Measurements from ENCODE around the gene MKLN1. TPM values are rescaled to one million over a fixed set of nuclear protein-coding genes. Genes with fewer than 3 reads are reported as not detected.

Gene MKLN1
- total RNA-seq, 1 donor from 2014 or later = 66.3 TPM

GRCh38 chr7:131355917-131356777 lies 28.5 kb downstream of the MKLN1 start:
- H3K36me3 Mint-ChIP-seq (ENCODE audit: low read depth, unreplicated experiment) = no peaks in the 10 kb centered on the region
- no peak overlapping the region for H3K4me3 Mint-ChIP-seq (ENCODE audit: unreplicated experiment)
- no peak for TF ChIP-seq CTCF (IDR thresholded peaks at IDR 0.05; ENCODE audit: unreplicated experiment)
- no peak overlapping the region for H3K27ac Mint-ChIP-seq (ENCODE audit: unreplicated experiment)
- H3K9me3 Mint-ChIP-seq (ENCODE audit: unreplicated experiment) = no peaks in the 10 kb centered on the region
- DNase-seq (ENCODE audit: low spot score) = no peak
- H3K4me1 Mint-ChIP-seq (ENCODE audit: unreplicated experiment) = peaks cover 42% of the 10 kb centered on the region
- peaks cover 2% of the 10 kb centered on the region for H3K27me3 Mint-ChIP-seq (ENCODE audit: unreplicated experiment)

GRCh38 chr7:131357282-131357880 lies 29.7 kb downstream of the MKLN1 start:
- Mint-ChIP-seq H3K36me3 (ENCODE audit: low read depth, unreplicated experiment) (no peaks in the 10 kb centered on the region), H3K27ac (ENCODE audit: unreplicated experiment) (no peak overlapping the region), H3K4me3 (ENCODE audit: unreplicated experiment) (no peak overlapping the region), H3K27me3 (ENCODE audit: unreplicated experiment) (peaks cover 2% of the 10 kb centered on the region), H3K9me3 (ENCODE audit: unreplicated experiment) (no peaks in the 10 kb centered on the region), H3K4me1 (ENCODE audit: unreplicated experiment) (peaks cover 52% of the 10 kb centered on the region)
- TF ChIP-seq CTCF (IDR thresholded peaks at IDR 0.05; ENCODE audit: unreplicated experiment) = no peak
- DNase-seq (ENCODE audit: low spot score) = no peak

- Mint-ChIP-seq H3K27me3 (ENCODE audit: unreplicated experiment) (no peaks in the 10 kb centered on the region), H3K4me1 (ENCODE audit: unreplicated experiment) (peaks cover 55% of the 10 kb centered on the region), H3K36me3 (ENCODE audit: low read depth, unreplicated experiment) (no peaks in the 10 kb centered on the region), H3K9me3 (ENCODE audit: unreplicated experiment) (no peaks in the 10 kb centered on the region), H3K4me3 (ENCODE audit: unreplicated experiment) (no peak overlapping the region), H3K27ac (ENCODE audit: unreplicated experiment) (peak overlapping the region; percentile 34)
- no peak for DNase-seq (ENCODE audit: low spot score)
- TF ChIP-seq CTCF (IDR thresholded peaks at IDR 0.05; ENCODE audit: unreplicated experiment) = no peak
Measured at GRCh38 chr7:131358636-131359035, 31.0 kb downstream of the MKLN1 start.

DNA sequence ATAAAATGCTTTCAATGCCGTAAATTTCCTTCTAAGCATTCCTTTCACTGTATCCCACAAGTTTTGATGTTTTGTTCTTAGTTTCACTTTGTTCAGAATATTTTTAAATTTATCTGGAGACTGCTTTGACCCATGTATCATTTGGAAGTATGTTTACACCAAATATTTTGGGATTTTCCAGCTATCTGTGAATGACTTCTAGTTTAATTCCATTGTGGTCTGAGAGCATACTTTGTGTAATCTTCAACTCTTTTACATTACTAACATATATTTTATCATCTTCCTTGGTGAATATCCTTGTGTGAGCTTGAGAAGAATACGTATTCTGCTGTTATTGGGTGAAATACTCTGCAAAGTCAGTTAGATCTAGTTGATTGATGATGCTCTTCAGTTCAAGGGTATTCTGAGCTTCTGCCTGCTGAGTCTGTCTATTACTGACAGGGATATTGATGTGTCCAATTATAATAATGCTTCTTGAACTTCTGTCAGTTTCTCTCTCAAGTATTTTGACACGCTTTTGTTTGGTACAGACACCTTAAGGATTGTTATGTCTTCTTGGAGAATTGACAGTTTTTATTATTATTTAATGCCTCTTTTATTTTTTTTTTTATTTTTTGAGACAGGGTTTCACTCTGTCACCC lies 31.6 kb downstream of the MKLN1 start:
- TF ChIP-seq CTCF (IDR thresholded peaks at IDR 0.05; ENCODE audit: unreplicated experiment) = no peak
- H3K36me3 Mint-ChIP-seq (ENCODE audit: low read depth, unreplicated experiment) = no peaks in the 10 kb centered on the region
- H3K4me1 Mint-ChIP-seq (ENCODE audit: unreplicated experiment) = peaks cover 54% of the 10 kb centered on the region
- no peak overlapping the region for H3K4me3 Mint-ChIP-seq (ENCODE audit: unreplicated experiment)
- DNase-seq (ENCODE audit: low spot score) = no peak
- no peak overlapping the region for H3K27ac Mint-ChIP-seq (ENCODE audit: unreplicated experiment)
- H3K27me3 Mint-ChIP-seq (ENCODE audit: unreplicated experiment) = no peaks in the 10 kb centered on the region
- H3K9me3 Mint-ChIP-seq (ENCODE audit: unreplicated experiment) = no peaks in the 10 kb centered on the region
